NCI-H2081 (cell line): Measurements from ENCODE around the gene CAMTA1.
A peak's percentile ranks its signal among the peaks of the same experiment; 100 is the strongest.
"Not testable (repeated sequence)": the region's sequence is repeated elsewhere in the genome, so short reads cannot be mapped to it uniquely, and the experiment has no call there.

Experiments used
- DNase-seq, 2 experiments: peaks; one replicate each; lab custom pipeline; 2025; lab: John Stamatoyannopoulos, UW

The CAMTA1 gene

DNA sequence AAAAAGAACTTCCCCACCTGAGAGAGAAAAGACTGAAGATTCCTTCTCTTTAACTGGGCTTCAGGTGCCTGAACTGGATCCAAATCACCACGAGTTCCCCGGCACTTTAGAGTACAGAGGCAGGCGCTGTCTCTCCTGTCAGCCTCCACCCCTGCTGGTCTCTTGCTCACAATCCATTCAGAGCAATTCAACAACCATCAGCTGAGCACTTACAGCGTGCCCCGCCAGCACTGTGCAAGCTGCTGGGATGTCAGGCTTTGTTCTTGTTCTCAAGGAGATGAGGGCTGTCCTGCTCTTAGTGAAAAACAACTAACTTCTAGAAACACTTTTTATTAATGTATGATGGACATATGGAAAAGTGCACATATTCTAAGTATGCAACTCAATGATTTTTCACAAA is 917.1 kb downstream of the CAMTA1 start:
- DNase-seq = peak; percentile 4 to 13

DNA sequence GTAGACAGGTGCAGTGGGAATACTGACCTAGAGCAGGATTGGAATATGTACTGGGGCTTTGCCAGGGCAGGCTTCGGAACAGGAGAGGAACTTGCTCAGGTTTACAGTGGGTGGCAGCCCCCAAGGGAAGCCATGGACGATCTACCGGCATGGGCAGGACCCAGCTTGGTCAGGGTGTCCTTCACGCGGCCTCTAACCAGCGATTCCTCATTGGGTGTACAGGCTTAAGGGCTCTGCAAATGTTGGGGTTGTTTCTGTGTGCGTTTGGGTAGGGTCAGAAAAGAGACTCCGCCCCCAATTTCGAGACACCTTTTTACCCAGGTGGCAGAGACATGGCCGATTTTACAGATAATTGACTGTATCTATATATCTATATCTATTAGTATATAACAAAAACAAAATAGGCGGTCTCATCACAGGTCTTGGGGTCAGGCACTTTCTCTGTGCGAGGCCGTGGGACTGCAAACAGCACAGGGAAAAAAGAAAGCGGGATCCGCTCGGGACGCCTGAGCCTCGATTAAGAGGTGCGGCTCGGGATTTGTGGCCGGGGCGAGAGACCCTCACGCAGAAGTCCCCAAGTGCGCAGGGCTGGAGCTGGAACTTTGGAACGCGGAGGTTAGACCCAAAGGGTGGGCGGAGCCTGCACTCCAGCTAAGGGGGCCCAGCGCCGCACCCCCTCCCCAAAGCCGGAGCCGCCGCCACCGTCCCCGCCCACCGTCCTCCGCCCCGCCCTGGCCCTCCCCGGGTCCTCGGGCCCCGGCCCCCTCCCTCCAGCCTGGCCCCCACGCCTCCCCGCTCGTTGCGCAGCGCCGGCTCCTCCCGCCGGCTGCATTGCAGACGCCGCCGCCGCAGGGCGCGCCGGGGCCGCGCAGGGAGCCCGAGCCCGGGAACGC is 918.3 kb downstream of the CAMTA1 start:
- DNase-seq = peak; percentile 43 to 48

DNA sequence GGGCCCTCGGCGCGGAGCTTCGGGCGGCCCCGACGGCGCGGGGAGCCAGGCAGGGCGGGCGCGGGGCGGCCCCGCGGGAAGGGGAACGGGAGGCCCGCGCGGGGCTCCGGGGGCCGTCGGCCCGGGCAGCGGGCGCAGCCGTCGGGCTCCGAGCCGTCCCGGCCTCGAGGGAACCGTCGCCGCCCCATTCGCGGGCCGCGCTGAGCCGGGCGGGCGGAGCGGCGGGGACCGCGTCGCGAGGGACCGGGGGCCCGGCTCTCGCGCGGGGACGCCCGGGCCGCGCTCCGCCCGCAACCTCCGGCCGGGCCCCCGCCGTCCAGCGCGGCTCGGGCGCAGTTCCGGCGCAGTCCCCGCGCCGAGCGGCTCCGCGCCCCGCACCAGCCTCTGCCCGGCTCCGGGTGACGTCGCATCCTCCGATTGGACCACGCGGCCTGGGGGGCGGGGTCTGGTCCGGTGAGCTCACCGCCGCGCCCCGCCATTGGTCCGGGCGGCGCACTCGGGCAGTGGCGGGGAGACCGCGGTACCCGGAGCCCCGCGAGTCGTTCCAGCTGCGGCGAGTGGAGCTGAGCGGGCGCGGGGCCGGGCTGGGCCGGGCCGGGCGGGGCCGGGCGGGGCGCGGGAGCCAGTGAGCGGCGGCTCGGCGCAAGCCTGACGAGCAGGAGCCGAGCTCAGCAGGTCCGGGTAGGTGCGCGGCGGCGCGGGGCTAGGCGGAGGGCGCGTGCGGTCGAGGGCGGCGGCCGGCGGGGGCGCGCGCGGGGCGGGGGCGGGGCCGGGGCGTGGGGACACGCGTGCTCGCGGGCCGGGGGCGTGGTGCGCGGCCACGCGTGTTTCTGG is 919.2 kb downstream of the CAMTA1 start:
- DNase-seq = peak; percentile 95

DNA sequence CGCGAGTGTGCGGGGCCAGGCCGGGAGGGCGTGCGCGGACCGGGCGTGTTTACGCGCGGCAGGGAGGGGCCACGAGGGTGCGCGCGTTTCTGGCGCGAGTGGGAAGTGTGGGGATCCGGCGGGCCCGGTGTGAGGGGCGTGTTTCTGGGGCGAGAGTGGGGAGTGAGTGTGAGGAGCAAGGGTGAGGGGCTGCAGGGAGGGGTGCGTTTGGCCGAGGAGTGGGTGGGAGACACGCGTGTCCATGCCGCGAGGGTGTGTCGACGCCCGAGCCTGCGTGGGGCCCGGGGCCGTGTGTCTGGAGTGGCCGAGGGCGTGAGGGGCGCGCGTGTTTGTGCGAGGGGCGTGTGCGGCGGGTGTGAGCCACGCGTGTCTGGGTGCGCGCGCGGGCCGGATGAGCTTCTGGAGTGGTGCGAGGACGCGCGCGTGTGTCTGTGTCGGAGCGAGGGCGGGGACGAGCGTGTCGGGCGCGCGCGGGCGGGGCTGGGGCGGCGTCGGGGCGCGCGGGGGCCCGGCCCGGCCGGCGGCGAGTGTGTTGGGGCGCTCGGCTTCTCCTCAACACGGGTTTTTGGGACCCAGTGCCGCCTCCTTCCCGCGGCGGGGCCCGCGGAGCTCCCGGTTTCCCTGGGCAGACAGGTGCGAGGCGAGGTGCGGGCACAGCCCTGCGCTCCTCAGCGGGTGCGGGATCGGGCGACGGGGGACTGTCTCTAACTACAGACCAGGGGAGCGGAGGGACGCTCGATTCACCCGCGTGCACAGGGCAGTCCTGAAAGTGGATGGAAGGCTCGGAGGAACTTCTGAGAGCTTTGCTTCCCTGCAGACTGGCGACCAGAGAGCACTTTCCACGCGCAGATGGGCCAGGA is 920.0 kb downstream of the CAMTA1 start:
- DNase-seq = peak in 1 of 2 experiments; percentile 36

DNA sequence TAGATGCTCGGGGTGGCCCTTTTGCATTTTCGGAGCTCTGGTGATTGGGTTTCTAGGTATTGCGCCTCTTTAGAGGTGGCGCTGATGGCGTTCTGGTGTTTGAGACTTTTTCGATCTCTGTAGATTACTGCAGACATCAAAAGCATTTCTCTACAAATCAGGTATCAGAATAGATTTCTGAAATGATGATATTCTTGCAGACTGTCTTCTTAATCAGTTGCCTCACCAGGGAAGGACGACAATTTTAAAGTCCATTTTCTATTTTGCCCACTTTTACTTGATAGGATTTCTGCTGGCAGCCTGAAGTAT is 920.6 kb downstream of the CAMTA1 start:
- DNase-seq = no peak

DNA sequence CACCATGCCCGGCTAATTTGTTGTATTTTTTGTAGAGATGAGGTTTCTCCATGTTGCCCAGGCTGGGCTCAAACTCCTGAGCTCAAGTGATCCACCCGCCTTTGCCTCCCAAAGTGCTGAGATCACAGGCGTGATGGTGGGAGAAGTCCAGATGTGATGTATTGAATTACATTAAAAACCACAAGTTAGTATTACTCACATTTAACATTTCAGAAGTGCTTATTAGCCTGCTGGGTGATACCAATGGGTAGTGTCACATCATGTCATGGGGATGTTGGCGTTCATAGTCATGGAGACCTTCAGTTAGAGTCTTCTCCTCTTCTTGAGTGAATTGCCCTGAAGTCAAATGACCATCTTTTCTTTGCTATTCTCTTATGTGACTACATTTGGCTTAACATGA is 922.3 kb downstream of the CAMTA1 start:
- no peak for DNase-seq

DNA sequence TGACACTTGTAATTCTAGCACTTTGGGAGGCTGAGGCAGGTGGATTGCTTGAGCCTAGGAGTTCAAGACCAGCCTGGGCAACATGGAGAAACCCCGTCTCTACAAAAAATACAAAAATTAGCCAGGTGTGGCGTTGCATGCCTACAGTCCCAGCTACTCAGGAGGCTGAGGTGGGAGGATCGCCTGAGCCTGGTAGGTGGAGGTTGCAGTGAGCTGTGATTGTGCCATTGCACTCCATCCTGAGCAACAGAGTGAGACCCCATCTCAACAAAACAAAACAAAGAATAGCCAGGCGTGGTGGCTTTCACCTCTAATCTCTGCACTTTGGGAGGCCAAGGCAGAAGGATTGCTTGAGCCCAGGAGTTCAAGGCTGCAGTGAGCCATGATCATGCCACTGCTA is 922.8 kb downstream of the CAMTA1 start:
- DNase-seq = not testable (repeated sequence)

DNA sequence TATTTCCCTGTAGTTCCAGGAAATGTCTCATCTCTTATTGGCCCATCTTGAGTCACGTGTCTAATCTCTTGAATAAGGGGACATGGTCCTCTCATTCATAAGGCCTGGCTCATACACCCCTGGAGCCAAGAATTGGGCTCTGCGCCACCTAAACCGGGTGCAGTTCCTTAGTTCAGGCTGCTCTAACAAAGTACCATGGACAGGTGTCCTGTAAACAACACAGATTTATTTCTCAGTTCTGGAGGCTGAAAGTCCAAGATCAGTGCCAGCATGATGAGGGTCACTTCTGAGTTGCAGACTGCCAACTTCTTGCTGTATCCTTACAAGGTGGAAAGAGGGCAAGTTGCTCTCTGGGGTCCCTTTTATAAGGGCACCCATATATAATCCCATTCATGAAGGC is 925.6 kb downstream of the CAMTA1 start:
- DNase-seq = no peak

DNA sequence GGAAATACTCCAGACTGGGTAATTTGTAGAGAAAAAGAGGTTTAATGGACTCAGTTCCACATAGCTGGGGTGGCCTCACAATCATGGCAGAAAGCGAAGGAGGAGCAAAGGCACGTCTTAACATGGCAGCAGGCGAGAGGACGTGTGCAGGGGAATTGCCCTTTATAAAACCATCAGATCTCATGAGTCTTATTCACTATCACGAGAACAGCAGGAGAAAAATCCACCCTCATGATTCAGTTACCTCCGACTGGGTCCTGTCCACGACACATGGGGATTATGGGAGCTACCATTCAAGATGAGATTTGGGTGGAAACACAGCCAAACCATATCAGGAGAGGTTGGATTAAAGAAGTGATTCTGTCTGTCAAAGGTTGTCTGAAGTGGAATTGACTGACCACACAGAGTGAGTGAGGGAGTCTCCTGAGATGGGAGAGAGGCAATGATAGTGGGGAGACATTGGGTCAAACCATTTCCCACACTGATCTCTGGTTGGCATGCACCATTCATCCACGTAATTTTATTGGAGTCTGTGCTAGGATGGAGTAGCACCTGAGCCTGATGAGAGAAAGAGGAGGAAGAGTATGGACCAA is 927.6 kb downstream of the CAMTA1 start:
- no peak for DNase-seq

DNA sequence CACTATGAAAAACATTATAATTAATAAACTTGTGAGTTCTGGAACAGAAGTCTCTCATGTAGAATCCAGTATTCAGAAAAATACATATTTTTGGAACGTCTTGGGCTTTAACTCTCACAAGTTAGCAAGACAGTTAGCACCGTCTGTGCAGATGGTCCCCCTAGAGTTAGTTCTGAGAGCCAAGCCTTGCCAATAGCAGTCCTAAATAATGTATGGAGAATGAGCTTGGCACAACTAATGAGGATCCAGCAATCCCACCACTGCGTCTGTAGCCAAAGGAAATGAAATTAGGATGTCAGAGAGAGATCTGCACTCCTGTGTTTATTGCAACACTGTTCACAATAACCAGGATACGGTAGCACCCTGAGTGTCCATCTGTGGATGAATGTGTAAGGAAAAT is 931.3 kb downstream of the CAMTA1 start:
- DNase-seq = no peak

DNA sequence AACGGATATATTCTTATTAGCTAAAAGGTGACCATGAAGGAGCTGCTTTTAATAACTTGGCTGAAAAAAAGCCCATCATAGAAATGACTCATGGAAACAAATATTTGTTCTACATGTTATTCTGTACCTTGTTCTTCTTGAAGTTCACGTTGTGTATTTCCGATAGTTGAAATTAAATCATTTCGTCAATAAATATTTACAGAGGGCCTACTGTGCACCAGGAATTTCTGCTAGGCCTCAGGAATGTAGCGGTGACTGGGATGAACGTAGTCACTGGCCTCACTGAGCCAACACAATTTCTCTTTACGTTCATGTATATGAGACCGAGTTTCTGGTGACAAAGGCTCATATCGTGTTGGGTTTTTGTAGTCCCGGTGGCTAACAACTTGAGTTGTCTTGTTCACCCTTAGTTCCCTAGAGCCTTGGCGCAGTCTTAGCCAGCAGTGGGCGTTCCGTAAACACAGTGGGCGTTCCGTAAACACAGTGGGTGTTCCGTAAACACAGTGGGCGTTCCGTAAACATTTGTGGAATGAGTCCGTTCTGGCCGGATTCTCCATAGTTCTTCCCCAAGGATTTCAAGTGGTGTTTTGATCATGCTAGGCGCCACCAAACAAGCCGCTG is 932.6 kb downstream of the CAMTA1 start:
- DNase-seq = no peak

DNA sequence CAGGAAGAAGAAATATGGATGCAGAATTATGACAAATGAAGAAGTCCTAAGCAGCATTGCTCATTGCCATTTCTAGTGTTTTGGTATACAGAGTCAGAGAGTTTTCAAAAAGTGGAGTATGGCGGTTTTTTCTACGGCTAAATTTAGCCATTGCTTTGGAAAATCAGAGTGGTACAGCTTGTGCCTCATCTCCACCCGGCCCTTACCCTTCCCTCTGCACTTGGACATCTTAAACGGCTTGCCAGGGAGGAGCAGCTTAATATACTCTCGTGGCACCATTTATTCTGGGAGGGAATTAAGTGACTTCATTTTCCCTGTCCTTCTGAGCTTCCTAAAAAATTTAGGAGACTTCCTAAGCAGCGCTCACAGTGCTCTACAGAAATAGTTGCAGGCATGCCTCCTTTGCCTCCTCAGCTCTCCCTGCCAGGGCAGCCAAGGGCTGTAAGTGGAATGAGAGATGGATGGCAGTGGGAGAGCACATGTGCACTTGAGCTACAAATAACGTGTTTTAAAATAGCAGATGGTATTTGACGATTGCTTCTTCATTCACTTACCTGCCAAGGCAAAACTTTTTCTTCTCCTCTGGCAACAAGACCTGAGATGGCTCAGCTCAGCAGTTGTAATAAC is 934.3 kb downstream of the CAMTA1 start:
- DNase-seq = no peak

DNA sequence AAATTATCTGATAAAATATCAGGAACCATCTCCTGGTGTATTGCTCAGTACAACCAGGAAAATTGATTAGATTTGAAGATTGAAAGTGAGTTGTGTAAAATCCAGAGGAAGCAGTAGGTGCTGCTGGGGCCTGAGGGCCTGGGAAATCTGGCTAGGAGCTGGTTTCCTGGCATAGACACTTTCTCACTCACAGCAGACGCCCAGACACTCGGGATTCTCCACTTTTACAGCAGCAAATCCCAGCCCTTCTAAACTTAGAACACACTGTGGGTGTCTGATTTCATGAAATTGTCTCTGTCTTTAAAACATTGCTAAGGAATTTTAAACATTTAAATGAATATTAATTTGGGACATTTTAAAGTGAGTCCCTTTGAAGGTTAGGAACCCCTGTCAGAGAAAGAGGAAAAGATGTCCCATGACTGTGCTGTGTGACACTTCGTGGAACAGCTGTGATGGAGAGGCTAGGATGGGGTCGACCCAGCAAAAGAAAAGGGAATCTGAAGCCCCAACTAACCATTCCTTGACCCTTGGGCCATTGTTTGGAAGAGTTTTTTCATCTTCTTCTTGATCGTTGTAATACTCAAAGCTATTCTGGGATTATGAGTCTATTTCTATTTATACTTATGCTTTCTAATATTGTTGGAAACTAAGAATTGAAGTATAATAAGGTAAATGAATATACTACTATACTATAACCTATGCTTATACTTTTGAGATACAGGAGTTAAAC is 936.9 kb downstream of the CAMTA1 start:
- no peak for DNase-seq

DNA sequence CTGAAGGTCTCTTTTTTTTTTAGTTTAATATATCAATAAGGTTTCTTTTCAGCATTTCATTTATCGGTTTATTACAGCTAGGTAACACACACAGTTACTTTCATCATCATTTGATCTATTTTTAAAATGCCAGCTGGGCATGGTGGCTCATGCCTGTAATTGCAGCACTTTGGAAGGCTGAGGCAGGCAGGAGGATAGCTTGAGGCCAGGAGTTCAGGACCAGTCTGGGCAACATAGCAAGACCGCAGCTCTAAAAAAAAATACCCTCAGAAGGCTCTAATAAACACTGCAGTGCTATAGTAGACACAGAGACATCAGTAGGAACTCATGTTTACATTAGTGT is 937.4 kb downstream of the CAMTA1 start:
- DNase-seq = no peak

DNA sequence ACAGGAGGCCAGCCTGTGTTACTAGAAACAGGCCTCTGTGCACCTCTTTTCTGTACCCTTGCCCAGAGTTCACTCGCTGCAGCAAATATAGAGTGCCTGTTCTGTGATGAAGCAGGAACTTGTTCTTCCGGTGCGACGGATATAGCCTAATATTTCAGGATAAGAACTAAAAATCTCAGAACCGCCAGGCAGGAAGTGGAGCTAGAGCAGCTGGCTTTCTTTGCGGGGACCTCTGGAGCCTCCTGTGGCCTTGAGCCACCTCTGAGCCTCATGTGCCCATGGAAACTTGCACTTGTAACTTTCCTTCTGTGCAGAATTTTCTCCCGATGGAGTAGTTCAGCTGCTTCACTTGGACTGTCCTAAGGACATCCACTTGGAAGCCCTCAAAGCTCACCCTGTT is 941.4 kb downstream of the CAMTA1 start:
- no peak for DNase-seq

DNA sequence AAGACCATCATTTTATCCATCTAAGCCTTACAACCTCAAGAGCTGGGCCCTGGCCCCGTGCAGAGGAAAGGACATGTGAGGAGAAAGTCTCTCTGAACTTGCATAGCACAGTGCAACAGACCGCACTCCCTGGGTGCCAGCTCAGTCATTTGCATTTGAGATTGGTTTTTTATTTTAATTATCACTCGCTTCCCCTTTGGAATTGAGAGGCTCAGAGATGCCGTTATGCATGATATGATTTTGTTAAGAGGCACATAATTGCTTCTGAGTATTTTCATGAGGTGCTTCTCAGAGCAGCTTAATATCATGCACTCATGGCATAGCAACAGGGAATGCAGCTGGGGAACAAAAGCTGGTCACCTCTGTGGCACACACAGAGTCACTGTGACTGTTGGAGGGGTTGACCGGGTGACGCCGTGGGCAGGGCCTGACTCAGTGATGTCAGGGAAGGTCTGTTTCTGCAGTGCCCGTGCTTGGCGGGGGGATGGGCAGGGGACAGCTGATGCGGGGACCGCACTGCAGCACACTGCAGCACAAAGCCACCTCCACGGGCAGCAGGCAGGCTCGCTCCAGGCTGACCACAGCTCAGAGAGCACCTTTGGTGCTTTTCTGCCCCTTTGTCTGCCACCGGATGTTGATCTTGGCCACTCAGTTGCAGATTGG is 942.7 kb downstream of the CAMTA1 start:
- DNase-seq = no peak

DNA sequence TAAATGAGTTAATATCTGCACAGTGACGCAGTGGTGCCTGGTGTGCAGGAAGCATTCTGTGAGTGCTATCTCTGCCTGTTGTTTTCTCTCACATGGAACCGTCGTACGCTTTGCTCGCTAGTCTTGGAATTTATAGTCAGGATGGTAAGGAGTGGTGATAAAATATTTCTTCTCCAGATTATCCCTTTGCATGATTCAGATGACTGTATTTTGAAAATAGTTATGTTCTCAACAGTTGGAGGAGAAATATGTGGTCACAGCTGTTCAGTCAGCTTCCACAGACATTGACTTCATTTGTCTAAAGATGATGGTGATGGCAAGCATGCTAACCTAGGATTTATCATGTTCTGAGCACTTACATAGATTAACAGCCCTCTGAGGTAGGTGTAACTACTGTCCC is 944.5 kb downstream of the CAMTA1 start:
- no peak for DNase-seq

DNA sequence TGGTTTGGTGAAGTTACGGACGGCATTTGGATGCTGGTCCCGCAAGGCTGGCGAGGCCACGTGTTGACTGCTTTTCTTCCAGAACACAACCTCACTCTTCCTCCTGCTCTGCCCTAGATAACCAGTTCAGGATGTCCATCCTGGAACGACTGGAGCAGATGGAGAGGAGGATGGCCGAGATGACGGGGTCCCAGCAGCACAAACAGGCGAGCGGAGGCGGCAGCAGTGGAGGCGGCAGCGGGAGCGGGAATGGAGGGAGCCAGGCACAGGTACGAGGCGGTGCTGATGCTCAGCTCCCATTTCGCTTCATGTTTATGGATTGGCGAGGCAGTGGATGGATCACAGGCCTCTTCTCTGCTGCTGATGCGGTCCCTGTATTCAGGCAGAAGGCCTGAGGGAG is 947.1 kb downstream of the CAMTA1 start:
- no peak for DNase-seq

DNA sequence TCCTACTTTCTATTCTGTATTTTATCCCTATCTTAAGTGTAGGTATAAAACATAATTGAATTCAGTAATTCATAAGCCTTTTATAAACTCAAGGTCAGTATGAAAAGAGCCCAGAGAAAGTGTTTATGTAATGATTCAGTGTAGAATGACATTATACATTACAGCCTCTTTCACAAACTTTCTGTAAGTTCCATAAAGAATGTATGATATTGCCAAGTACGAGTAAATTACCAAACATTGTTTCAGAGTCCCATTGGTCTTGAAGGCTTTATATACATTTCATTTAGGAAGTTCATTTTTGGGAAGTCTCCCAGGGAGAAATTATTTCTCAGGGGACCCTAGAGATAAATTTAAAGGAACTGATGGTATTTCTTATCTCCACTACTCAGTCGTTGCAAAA is 948.0 kb downstream of the CAMTA1 start:
- DNase-seq = no peak

DNA sequence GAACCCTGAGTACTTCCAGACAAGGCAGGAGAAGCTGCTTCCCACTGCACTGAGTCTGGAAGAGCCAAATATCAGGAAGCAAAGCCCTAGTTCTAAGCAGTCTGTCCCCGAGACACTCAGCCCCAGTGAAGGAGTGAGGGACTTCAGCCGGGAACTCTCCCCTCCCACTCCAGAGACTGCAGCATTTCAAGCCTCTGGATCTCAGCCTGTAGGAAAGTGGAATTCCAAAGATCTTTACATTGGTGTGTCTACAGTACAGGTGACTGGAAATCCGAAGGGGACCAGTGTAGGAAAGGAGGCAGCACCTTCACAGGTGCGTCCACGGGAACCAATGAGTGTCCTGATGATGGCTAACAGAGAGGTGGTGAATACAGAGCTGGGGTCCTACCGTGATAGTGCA is 952.8 kb downstream of the CAMTA1 start:
- DNase-seq = no peak
